NK-92 (cell line): ENCODE results near the gene PSD.

Experiments used
- DNase-seq: peaks from one replicate; lab custom pipeline; 2025; ENCODE audit not compliant: unreplicated experiment; lab: John Stamatoyannopoulos, UW

PSD gene

DNA sequence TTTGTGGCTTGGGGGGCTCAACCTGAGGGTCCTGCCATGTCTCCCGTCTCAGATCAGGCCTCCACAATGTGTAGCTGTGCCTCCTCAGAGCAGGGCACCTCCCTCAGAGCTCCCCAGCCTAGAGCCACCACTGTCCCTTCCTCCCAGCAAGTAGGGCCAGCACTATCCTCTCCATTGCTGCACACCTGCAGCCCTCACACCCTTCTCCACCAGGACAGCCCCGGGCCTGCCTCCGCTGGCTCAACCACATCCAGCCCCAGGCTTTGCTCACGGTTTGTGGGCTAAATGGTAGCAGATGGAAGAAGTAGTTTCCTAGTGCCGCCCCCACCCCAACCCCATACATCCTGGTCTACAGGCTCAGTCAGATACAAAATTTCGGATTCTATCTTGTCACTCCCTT is 13.0 kb downstream of the PSD start:
- DNase-seq, result no peak

DNA sequence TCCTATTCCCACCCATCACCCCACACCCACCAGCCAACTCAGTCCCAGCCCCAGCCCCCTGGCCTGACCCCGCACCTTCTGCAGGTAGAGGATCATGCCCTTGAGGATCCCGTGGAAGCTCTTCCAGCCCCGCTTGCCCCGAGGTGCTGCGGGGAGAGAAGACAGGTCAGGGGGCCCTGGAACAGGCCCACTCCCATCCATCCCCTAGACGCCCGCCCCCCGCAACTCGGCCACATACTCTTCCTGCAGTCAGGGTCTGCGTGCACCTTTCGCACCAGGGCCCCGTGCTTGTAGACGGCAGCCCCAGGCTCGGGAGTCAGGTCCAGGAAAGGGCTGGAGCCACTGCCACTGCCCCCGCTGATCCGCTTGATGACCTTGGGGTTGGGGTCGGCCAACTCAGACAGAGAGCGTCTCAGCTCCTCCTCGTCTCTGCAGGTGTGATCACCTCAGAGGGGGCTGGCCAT is 13.4 kb downstream of the PSD start:
- DNase-seq, result no peak

- DNase-seq, result no peak
Measured at GRCh38 chr10:102404361-102405107, 14.1 kb downstream of the PSD start.

GRCh38 chr10:102403115-102403514 is 15.5 kb downstream of the PSD start:
- DNase-seq, result no peak

DNA sequence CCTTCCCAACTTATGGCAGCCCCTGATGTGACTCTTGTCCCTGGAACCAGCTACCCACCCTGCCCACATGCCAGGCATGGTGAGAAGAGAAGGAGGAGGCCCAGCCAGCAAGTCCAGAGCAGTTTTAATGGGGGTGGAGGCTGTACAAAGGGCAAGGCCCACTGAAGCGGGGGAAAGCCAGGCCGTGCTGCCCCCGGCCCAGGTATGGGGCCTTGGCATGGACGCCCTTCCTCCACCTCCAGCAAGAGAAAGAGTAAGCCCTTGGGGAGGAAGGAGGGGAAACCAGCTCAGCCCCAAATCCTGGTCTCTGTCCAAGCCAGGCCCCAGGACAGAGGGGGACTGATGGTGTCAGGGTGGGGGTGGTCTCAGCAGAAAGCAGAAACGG is 16.1 kb downstream of the PSD start:
- no peak for DNase-seq

GRCh38 chr10:102401735-102402511 is 16.7 kb downstream of the PSD start:
- DNase-seq, result no peak

- no peak for DNase-seq
Measured at GRCh38 chr10:102401342-102401654, 17.3 kb downstream of the PSD start.

- no peak for DNase-seq
Measured at GRCh38 chr10:102400598-102401341, 17.8 kb downstream of the PSD start.

GRCh38 chr10:102400076-102400475 is 18.5 kb downstream of the PSD start:
- DNase-seq, result no peak

GRCh38 chr10:102399217-102400021 is 19.2 kb downstream of the PSD start:
- peak; percentile 6 for DNase-seq

DNA sequence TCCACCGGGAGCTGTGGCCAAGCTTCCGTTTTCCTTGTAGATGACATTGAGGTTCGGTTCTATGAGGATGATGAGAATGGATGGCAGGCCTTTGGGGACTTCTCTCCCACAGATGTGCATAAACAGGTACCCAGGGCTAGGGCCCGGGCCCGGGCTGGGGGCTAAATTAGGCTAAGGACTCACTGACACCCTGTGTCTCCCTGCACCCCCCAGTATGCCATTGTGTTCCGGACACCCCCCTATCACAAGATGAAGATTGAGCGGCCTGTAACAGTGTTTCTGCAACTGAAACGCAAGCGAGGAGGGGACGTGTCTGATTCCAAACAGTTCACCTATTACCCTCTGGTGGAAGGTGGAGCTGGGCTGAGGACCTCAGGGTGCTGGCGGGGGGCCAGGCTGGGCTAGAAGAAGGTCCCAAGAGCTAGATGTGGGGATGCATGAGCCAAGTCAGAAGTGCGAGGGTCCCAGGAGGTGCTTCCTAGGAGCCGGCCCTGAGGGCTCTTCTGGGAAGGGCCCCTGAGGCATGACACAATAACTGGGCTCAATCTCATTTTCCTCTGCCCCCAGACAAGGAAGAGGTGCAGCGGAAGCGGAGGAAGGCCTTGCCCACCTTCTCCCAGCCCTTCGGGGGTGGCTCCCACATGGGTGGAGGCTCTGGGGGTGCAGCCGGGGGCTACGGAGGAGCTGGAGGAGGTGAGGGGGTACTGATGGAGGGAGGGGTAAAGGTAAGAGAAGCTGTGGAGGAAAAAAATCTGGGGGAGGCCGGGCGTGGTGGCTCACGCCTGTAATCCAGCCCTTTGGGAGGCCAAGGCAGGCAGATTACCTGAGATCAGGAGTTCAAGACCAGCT is 20.2 kb downstream of the PSD start:
- DNase-seq, result no peak

GRCh38 chr10:102397222-102398171 is 21.1 kb downstream of the PSD start:
- no peak for DNase-seq

- no peak for DNase-seq
Measured at GRCh38 chr10:102396730-102397151, 21.8 kb downstream of the PSD start.

DNA sequence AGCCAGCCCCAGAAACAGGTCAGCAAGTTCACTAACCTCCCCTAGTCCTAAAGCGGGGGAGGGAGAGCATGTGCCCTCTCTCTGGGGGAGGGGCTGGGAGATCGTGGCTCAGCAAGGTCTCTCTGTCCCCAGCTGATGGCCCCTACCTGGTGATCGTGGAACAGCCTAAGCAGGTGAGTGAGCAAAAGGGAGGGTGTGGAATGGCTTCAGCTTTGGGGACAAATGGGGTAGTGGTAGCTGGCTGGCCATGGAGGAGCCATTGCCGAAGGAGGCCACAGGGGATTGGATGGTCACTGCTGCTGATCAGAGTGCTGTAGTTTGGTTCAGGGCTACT is 22.3 kb downstream of the PSD start:
- no peak for DNase-seq

GRCh38 chr10:102395400-102396316 is 22.9 kb downstream of the PSD start, which contains the start of gene NFKB2:
TSS of gene NFKB2 (plus strand) at chr10:102395705. CDS start at chr10:102395960, 255 bp downstream.
- peak; percentile 43 for DNase-seq

DNA sequence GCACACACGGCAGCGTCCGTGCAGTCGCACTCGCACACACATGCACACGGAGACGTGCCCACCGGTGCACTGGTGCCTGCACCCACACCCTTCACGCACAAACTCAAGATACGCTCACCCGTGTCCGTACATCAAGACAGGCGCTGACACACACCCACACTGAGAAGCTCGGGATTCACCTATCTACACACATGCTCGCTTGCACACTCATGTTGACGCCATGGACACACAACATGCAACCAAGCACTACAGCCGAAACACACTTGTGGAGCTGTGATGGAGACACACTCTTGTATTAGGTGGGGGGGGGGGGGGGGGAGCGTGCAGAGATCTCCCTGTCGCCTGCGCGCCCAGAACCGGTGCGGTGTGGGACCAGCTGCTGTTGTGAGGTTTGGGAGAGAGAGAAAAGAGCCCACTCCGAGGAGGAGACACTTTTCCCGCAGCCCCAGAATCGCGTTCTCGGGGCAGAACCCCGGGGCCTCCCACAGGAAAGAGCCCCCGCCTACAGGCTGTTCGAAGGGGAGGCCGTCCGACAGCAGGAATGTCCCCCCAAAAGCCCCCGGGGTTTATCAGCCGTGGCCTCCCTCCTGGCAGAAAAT is 23.7 kb downstream of the PSD start:
- DNase-seq, result no peak

- peak; percentile 92 for DNase-seq
Measured at GRCh38 chr10:102394079-102394800, 24.3 kb downstream of the PSD start.
